GM21423 (cell line): Measurements from ENCODE around the gene MYOCD.
"Not testable (repeated sequence)": the region's sequence is repeated elsewhere in the genome, so short reads cannot be mapped to it uniquely, and the experiment has no call there.

Experiments
- ATAC-seq: cut with Tn5 transposase; IDR thresholded peaks from one replicate; pipeline ENCODE4 v1.9.1; 2021; ENCODE audit warnings: mild to moderate bottlenecking, moderate library complexity; ENCODE audit not compliant: unreplicated experiment

MYOCD gene

GRCh38 chr17:12665263-12666210, at the start of gene MYOCD:
Gene MYOCD (plus strand): TSS chr17:12665890. CDS start chr17:12666189, 299 bp downstream.
- ATAC-seq = no peak

GRCh38 chr17:12616161-12616560, 49.5 kb upstream of the MYOCD start:
- ATAC-seq = no peak

GRCh38 chr17:12618557-12618956, 47.1 kb upstream of the MYOCD start:
- no peak for ATAC-seq

GRCh38 chr17:12619459-12620199, 46.1 kb upstream of the MYOCD start:
- ATAC-seq = no peak

GRCh38 chr17:12620200-12620720, 45.4 kb upstream of the MYOCD start:
- ATAC-seq = no peak

GRCh38 chr17:12622726-12623125, 43.0 kb upstream of the MYOCD start:
- ATAC-seq = no peak

GRCh38 chr17:12623220-12623848, 42.4 kb upstream of the MYOCD start:
- ATAC-seq = no peak

GRCh38 chr17:12624211-12624610, 41.5 kb upstream of the MYOCD start:
- no peak for ATAC-seq

- no peak for ATAC-seq
Observed at GRCh38 chr17:12625092-12625491, 40.6 kb upstream of the MYOCD start.

GRCh38 chr17:12627177-12627629, 38.5 kb upstream of the MYOCD start:
- no peak for ATAC-seq

GRCh38 chr17:12627781-12628451, 37.8 kb upstream of the MYOCD start:
- no peak for ATAC-seq

- ATAC-seq = no peak
Observed at GRCh38 chr17:12631076-12631475, 34.6 kb upstream of the MYOCD start.

- no peak for ATAC-seq
Observed at GRCh38 chr17:12632785-12633184, 32.9 kb upstream of the MYOCD start.

GRCh38 chr17:12634789-12635414, 30.8 kb upstream of the MYOCD start:
- ATAC-seq = no peak

- not testable (repeated sequence) for ATAC-seq
Observed at GRCh38 chr17:12635996-12636395, 29.7 kb upstream of the MYOCD start.

- ATAC-seq = no peak
Observed at GRCh38 chr17:12637015-12637414, 28.7 kb upstream of the MYOCD start.

- no peak for ATAC-seq
Observed at GRCh38 chr17:12637745-12638651, 27.7 kb upstream of the MYOCD start.

GRCh38 chr17:12640364-12640763, 25.3 kb upstream of the MYOCD start:
- ATAC-seq = no peak

GRCh38 chr17:12641084-12641483, 24.6 kb upstream of the MYOCD start:
- no peak for ATAC-seq
